Astrocyte of the spinal cord (primary cell): ENCODE data around the gene LRRFIP1.

Source experiments
- DNase-seq: peaks from one replicate; pipeline ENCODE4 v3.0.0; 2011; ENCODE audit warnings: low read depth, low spot score
- H3K4me3 ChIP-seq: 2 replicates; pipeline ENCODE4 v1.5.1; 2011; ENCODE audit warnings: low read depth, mild to moderate bottlenecking, low read length, moderate library complexity
- in situ Hi-C: cut with HindIII; loops from 2 replicates; pipeline ENCODE4 v1.10.0; 2017; ENCODE audit warnings: low sequenced_read_pairs
- TF ChIP-seq, protein P1 (sequence below): IDR thresholded peaks from 2 replicates; pipeline ENCODE4 v1.5.1; 2012; ENCODE audit warnings: low read depth, mild to moderate bottlenecking, low read length, inconsistent platforms

Gene LRRFIP1

DNA sequence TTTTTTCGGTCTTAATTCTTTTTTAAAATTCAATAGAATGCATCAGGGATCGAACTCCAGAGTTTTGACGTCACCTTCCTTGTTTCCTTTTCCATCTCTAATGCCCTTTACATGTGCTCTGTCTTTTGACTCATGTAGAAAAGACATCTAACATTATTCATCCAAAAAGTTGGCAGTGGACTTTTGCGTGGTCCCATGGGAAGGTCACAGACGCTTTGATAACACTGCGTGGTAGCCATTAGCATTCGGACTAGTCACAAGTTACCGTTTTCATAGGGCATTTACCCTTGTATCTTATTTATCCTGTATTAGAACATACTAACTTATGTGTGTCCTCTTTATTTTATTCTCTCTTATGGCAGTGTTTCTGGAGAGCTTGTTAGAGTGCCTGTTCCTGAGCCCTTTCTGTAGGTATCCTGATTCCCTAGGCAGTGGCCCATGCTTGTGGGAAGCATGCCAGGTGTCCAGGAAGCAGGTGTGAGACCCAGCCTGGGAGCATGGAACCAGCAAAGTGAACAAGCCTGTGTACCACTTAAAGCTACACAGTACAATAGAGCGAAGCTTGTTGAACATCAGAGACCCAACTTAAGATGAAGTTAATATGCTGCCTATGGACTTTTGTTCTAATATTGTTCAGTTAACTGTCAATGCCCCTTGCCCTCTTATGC, 97.6 kb downstream of the LRRFIP1 start:
- TF ChIP-seq, protein P1, sequence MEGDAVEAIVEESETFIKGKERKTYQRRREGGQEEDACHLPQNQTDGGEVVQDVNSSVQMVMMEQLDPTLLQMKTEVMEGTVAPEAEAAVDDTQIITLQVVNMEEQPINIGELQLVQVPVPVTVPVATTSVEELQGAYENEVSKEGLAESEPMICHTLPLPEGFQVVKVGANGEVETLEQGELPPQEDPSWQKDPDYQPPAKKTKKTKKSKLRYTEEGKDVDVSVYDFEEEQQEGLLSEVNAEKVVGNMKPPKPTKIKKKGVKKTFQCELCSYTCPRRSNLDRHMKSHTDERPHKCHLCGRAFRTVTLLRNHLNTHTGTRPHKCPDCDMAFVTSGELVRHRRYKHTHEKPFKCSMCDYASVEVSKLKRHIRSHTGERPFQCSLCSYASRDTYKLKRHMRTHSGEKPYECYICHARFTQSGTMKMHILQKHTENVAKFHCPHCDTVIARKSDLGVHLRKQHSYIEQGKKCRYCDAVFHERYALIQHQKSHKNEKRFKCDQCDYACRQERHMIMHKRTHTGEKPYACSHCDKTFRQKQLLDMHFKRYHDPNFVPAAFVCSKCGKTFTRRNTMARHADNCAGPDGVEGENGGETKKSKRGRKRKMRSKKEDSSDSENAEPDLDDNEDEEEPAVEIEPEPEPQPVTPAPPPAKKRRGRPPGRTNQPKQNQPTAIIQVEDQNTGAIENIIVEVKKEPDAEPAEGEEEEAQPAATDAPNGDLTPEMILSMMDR = no peak
- no peak for DNase-seq
- H3K4me3 ChIP-seq = no peak overlapping the region
- in situ Hi-C loops = no loop called here

DNA sequence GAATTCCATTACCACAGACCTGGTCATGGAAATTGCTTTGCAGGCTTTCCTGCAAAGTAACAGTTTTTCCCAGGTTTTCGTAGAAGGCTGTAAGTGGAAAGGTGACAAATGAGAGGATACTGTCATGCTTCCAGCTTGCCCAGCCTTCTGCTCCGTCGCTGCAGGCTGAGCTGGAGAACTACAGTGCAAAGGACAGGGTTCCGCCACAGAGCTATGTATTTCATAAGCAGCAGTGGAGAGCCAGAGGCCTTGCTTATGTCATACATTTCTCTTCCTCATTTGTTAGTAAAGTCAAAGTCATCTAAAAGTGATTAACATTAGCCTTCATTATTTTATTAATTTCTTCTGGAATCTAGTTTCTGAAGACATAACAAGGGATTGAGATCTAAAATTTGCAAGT, 98.3 kb downstream of the LRRFIP1 start:
- in situ Hi-C loops = no loop called here
- DNase-seq = no peak
- TF ChIP-seq, protein P1 = no peak
- no peak overlapping the region for H3K4me3 ChIP-seq

- H3K4me3 ChIP-seq = no peak overlapping the region
- TF ChIP-seq, protein P1 = no peak
- peak; percentile 82 for DNase-seq
- in situ Hi-C loops = no loop called here
Observed at GRCh38 chr2:237726401-237726830, 99.0 kb downstream of the LRRFIP1 start.

- TF ChIP-seq, protein P1 = no peak
- in situ Hi-C loops = no loop called here
- DNase-seq = no peak
- H3K4me3 ChIP-seq = no peak overlapping the region
Observed at GRCh38 chr2:237727363-237727762, 100.0 kb downstream of the LRRFIP1 start.

GRCh38 chr2:237729681-237730475, 102.5 kb downstream of the LRRFIP1 start:
- in situ Hi-C loops = no loop called here
- TF ChIP-seq, protein P1 = no peak
- DNase-seq = no peak
- no peak overlapping the region for H3K4me3 ChIP-seq

DNA sequence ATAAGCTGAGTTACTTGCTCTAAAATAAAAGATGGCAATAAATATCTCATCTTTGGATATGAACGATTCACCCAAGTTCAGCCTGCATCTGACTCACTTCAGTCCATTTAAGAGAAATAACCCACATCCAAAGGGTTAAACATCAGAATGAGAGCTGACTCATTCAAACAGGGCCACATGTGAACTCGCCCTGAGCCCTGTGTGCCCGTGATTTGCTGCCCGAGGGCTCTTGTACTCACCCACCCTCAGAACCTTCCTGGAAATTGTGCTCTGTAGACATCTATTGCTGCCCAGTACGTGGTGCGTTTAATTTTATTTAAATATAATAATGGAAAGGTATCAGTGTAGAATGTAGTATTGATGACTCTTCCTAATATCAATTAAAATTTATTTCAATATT, 104.3 kb downstream of the LRRFIP1 start:
- in situ Hi-C loops = no loop called here
- TF ChIP-seq, protein P1 = no peak
- peak; percentile 70 for DNase-seq
- H3K4me3 ChIP-seq = no peak overlapping the region
